Thymus (tissue), 11 donors: ENCODE results near the gene PPP3R1. TPM values are rescaled to one million over a fixed set of nuclear protein-coding genes. Genes with fewer than 3 reads are reported as not detected.

Source experiments
- DNase-seq, 9 donors: peaks; one replicate each; pipeline ENCODE4 v3.0.0-alpha.2; 2013; ENCODE audit warnings: low spot score in 9 of 9, low read depth in 6 of 9, missing footprints in 1 of 9
- H3K27ac ChIP-seq, 2 donors: one replicate each; pipeline ENCODE4 v1.5.1; 2013; ENCODE audit warnings: control low read depth in 1 of 2, low read depth in 1 of 2, low read length in 1 of 2, mild to moderate bottlenecking in 1 of 2, moderate library complexity in 1 of 2
- H3K27me3 ChIP-seq, 2 donors: one replicate each; pipeline ENCODE4 v1.5.1; 2013; ENCODE audit warnings: low read length in 1 of 2; ENCODE audit not compliant: control insufficient read depth in 2 of 2, insufficient read depth in 1 of 2
- H3K36me3 ChIP-seq, 2 donors: one replicate each; pipeline ENCODE4 v1.5.1; 2013; ENCODE audit warnings: low read length in 1 of 2, mild to moderate bottlenecking in 1 of 2, moderate library complexity in 1 of 2; ENCODE audit not compliant: control insufficient read depth in 2 of 2, insufficient read depth in 2 of 2
- H3K4me1 ChIP-seq, 2 donors: one replicate each; pipeline ENCODE4 v1.5.1; 2013; ENCODE audit warnings: low read length in 2 of 2; ENCODE audit not compliant: control insufficient read depth in 2 of 2, insufficient read depth in 2 of 2
- H3K4me3 ChIP-seq, 2 donors: one replicate each; pipeline ENCODE4 v1.5.1; 2013; ENCODE audit warnings: low read length in 2 of 2, control low read depth in 1 of 2, mild to moderate bottlenecking in 1 of 2
- H3K9me3 ChIP-seq, 2 donors: one replicate each; pipeline ENCODE4 v1.5.1; 2013; ENCODE audit warnings: low read length in 1 of 2, mild to moderate bottlenecking in 1 of 2; ENCODE audit not compliant: control insufficient read depth in 2 of 2, insufficient read depth in 1 of 2
- WGBS: extraction: QIAGEN DNeasy Blood & Tissue Kit; methylation state at CpG from one replicate; pipeline ENCODE4 v1.1.7; 2013; 5-methylcytosine and 5-hydroxymethylcytosine counted together
- polyA plus RNA-seq: library from polyadenylated mRNA; stranded (reverse); fragments of 200-250 nt; gene quantifications from one replicate; pipeline ENCODE4 v1.2.3, GENCODE V29; 2013
- total RNA-seq: library from RNA; stranded (reverse); fragments of 120-200 nt; gene quantifications from one replicate; pipeline ENCODE4 v1.2.4, GENCODE V29; 2013
- donor health status: healthy.

The PPP3R1 gene
- total and polyA plus RNA-seq, 2 donors = 14.6 to 37.3 TPM

DNA sequence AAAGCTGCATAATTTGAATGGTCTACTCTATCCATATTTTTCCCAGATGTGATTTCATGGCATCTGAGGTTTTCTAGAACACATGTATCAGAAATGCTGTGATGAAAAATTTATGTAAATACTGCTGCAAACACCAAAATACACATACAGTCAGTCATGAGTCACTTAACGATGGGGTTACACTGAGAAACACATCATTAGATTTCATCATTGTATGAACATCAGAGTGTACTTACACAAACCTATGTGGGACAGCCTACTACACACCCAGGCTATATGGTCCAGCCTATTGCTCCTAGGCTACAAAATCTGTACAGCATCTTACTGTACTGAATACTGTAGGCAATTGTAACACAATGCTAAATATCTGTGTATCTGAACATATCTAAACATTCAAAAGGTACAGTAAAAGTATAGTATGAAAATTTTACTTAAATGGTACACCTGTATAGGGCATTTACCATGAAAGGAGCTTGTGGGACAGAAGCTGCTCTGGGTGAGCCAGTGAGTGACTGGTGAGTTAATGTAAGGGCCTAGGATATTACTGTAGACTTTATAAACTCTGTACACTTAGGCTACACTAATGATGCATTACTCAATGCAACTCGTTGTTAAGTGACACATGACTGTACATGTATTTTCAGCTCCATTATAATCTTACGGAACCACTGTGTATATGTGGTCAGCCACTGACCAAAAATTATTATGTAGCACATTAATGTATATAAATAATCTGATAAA, 61.2 kb downstream of the PPP3R1 start:
- H3K9me3 ChIP-seq = no peaks in the 10 kb centered on the region
- H3K27ac ChIP-seq = no peak overlapping the region
- H3K27me3 ChIP-seq = no peaks in the 10 kb centered on the region
- DNase-seq = no peak
- no peak overlapping the region for H3K4me3 ChIP-seq
- peaks cover 0 to 7% of the 10 kb centered on the region in 2 donors for H3K36me3 ChIP-seq
- WGBS = 95% methylated on average over 3 of the region's 3 CpGs
- no peaks in the 10 kb centered on the region for H3K4me1 ChIP-seq

DNA sequence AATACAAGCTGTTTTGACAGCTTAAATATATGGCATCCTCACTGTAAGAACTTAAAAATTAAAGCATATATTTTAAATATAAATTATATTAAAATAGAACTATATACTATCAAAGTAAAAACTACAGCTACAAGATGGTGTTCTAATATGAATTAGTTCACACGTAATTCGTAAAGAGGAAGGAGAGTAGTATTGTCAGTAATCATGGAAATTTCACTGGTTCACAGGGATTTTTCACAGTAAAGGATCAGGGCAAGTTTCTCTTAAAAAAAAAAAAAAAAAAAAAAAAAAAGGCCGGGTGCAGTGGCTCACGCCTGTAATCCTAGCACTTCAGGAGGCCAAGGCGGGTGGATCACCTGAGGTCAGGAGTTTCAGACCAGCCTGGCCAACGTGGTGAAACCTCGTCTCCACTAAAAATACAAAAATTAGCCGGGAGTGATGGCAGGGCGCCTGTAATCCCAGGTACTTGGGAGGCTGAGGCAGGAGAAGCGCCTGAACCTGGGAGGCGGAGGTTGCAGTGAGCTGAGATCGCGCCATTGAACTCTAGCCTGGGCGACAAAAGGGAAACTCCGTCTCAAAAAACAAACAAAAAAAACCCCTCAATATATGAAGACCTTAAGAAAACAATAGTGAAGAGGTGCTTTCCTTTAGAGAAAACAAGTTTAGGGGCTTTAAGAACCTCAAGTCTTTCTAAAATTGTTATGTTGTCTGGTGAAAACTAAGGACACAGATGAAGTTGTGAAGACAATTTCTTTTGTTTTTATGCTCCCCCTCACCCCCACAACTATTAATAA, 62.1 kb downstream of the PPP3R1 start:
- DNase-seq = no peak
- Histone ChIP-seq H3K9me3 (no peaks in the 10 kb centered on the region), H3K36me3 (peaks cover 0 to 12% of the 10 kb centered on the region in 2 donors), H3K4me3 (no peak overlapping the region), H3K27me3 (no peaks in the 10 kb centered on the region), H3K27ac (no peak overlapping the region), H3K4me1 (no peaks in the 10 kb centered on the region)
- WGBS = 97% methylated on average over 15 of the region's 15 CpGs

DNA sequence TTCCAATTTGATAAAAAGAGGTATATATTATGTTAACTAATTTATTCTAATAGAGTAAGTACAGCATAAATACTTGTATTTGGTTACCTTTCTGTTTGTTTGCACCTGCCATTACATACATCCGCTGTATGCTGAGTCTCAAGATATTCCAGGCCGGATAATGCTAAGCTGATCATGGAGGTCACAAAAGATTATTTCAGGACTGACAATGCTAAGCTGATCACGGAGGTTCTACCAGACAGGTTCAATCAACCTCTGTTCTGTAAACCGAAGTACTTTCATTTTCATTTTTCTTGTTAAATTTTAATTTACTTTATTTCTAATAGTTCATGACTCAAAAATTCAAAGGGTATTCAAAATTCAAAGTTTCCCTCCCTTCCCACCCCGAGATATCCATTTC, 63.5 kb downstream of the PPP3R1 start:
- H3K4me1 ChIP-seq = no peaks in the 10 kb centered on the region
- peaks cover 4 to 22% of the 10 kb centered on the region in 2 donors for H3K36me3 ChIP-seq
- DNase-seq = no peak
- H3K9me3 ChIP-seq = no peaks in the 10 kb centered on the region
- H3K27me3 ChIP-seq = no peaks in the 10 kb centered on the region
- WGBS = 79% methylated on average over 5 of the region's 5 CpGs
- no peak overlapping the region for H3K4me3 ChIP-seq
- H3K27ac ChIP-seq = no peak overlapping the region

- Histone ChIP-seq H3K36me3 (peaks cover 7 to 32% of the 10 kb centered on the region in 2 donors), H3K9me3 (no peaks in the 10 kb centered on the region), H3K4me3 (no peak overlapping the region), H3K27ac (no peak overlapping the region), H3K27me3 (no peaks in the 10 kb centered on the region), H3K4me1 (no peaks in the 10 kb centered on the region)
- DNase-seq = no peak
- WGBS = 76% methylated on average over 1 of the region's 1 CpG
Measured at GRCh38 chr2:68187329-68187728, 65.0 kb downstream of the PPP3R1 start.

GRCh38 chr2:68185541-68186164, 66.7 kb downstream of the PPP3R1 start:
- Histone ChIP-seq H3K9me3 (no peaks in the 10 kb centered on the region), H3K4me1 (no peaks in the 10 kb centered on the region), H3K4me3 (no peak overlapping the region), H3K27ac (no peak overlapping the region), H3K27me3 (no peaks in the 10 kb centered on the region), H3K36me3 (peaks cover 10 to 36% of the 10 kb centered on the region in 2 donors)
- DNase-seq = peak in 4 of 9 donors; percentile 15 to 56 (median 35)
- 65% methylated on average over 5 of the region's 5 CpGs for WGBS

DNA sequence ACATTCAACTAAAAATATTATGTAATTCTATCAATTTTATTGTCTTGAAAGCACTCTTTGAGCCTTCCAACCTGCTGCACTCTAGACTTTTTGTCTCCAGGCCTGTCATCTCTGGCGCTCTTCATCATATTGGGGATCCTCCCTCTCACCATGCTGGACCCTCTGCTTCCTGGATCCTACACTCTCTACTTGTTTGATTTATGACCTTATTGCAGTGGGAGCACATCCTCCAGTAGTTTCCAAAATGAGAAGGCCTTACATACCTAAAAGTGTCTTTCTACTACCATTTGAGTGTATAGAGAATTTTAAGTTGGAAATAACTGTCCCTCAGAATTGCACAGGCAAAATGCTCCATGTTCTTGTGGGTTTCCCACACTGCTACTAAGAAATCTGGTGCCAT, 69.4 kb downstream of the PPP3R1 start:
- Histone ChIP-seq H3K4me1 (no peaks in the 10 kb centered on the region), H3K36me3 (peaks cover 10 to 52% of the 10 kb centered on the region in 2 donors), H3K27ac (no peak overlapping the region), H3K4me3 (no peak overlapping the region), H3K9me3 (no peaks in the 10 kb centered on the region), H3K27me3 (no peaks in the 10 kb centered on the region)
- 98% methylated on average over 1 of the region's 1 CpG for WGBS
- DNase-seq = no peak

DNA sequence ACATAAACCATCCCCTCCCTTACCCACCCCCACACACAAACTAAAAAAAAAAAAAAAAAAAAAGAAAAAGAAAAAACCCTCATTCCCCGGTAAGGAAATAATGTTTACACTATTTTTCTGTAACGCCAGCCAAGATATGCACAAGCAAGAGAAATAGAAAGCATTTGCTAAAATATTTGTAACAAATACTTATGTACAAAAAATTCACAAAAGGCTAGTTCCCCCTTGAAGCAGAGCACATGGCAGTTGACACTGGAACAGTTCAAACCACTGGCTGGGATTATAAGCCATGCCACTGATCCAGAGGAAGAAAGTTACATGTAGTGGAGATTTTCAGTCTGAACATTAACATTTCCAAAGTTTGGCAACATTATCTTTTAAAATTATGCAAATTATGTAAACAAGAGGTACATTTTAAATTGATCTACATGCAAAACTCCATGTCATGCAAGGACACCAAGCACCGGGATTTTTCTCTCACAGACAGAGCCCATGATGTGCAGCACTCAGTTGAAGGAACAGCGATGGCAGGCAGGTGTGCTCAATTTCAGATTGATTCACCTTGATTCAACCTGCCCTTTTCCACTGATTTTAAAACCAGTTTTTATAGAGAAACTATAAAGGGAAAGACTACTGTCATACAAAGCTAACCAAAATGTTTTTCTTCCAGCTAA, 73.2 kb downstream of the PPP3R1 start:
- peaks cover 8 to 62% of the 10 kb centered on the region in 2 donors for H3K36me3 ChIP-seq
- H3K27ac ChIP-seq = no peak overlapping the region
- no peak for DNase-seq
- no peaks in the 10 kb centered on the region for H3K9me3 ChIP-seq
- 98% methylated on average over 4 of the region's 4 CpGs for WGBS
- H3K4me1 ChIP-seq = no peaks in the 10 kb centered on the region
- H3K4me3 ChIP-seq = no peak overlapping the region
- no peaks in the 10 kb centered on the region for H3K27me3 ChIP-seq

DNA sequence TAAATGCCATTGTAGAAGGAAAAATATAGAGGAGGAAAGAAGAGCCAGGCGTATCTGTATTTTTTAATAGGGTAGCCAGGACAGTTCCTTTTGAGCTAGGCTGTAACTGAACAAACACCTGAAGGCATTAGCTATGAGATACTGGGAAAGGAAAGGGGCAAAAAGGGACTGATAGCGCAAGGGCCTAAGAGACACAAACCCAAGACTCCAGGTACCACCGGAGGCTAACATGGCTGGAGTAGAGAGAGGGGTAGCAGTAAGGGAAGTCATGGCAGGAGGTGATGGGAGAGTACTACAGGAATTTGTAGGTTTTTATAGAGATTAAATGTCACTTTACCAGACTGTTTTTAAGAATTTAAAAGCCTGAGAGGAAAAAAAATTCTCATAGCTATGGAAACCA, 73.9 kb downstream of the PPP3R1 start:
- H3K36me3 ChIP-seq = peaks cover 3 to 62% of the 10 kb centered on the region in 2 donors
- 97% methylated on average over 3 of the region's 3 CpGs for WGBS

More for the DNA sequence above, 73.9 kb downstream of the PPP3R1 start:
- Histone ChIP-seq H3K4me3 (no peak overlapping the region), H3K27ac (no peak overlapping the region), H3K4me1 (no peaks in the 10 kb centered on the region), H3K9me3 (no peaks in the 10 kb centered on the region), H3K27me3 (no peaks in the 10 kb centered on the region)
- DNase-seq = no peak
